ENCODE measurements around the gene PARN.
"Not testable (repeated sequence)": the region's sequence is repeated elsewhere in the genome, so short reads cannot be mapped to it uniquely, and the experiment has no call there.

Gene PARN, protein sequence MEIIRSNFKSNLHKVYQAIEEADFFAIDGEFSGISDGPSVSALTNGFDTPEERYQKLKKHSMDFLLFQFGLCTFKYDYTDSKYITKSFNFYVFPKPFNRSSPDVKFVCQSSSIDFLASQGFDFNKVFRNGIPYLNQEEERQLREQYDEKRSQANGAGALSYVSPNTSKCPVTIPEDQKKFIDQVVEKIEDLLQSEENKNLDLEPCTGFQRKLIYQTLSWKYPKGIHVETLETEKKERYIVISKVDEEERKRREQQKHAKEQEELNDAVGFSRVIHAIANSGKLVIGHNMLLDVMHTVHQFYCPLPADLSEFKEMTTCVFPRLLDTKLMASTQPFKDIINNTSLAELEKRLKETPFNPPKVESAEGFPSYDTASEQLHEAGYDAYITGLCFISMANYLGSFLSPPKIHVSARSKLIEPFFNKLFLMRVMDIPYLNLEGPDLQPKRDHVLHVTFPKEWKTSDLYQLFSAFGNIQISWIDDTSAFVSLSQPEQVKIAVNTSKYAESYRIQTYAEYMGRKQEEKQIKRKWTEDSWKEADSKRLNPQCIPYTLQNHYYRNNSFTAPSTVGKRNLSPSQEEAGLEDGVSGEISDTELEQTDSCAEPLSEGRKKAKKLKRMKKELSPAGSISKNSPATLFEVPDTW

DNA sequence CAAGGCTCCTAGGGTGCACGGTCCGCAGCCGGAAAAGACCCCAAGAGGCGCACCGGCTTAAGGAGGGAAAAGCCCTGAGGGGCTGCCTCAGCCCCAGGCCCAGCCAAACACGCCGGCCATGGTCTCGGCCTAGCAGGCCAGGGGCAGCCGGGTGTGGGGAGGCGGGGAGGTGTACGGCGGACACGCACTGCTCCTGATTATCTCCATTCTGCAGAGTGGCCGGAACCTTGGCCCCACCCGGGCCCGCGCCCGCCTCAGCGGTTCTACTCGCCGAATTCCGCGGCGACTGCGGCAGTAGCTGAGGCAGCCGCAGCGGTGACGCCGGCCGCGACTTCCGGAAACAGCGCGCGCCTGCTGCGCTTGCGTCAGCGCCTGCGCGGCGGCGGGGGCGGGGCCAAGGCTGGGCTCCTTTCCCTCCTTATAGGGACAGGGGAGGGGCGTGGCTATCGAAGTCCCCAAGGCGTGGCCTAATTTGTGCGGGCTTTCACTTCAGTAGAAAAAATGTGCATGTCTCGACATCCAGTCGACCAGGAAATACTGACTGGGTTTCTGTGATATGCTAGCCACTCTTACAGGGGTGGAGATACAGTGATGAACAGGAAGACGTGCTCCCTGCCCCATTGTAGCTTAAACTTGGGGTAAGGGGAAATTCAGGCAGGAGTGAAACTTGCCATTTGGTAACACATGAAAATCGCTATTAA lies at the start of gene PARN:
TSS of gene PARN (minus strand) at position 342 of the 701 bp plus-strand sequence. CDS start at position 207, 135 bp downstream.
- DNase-seq: peak; percentile 96

DNA sequence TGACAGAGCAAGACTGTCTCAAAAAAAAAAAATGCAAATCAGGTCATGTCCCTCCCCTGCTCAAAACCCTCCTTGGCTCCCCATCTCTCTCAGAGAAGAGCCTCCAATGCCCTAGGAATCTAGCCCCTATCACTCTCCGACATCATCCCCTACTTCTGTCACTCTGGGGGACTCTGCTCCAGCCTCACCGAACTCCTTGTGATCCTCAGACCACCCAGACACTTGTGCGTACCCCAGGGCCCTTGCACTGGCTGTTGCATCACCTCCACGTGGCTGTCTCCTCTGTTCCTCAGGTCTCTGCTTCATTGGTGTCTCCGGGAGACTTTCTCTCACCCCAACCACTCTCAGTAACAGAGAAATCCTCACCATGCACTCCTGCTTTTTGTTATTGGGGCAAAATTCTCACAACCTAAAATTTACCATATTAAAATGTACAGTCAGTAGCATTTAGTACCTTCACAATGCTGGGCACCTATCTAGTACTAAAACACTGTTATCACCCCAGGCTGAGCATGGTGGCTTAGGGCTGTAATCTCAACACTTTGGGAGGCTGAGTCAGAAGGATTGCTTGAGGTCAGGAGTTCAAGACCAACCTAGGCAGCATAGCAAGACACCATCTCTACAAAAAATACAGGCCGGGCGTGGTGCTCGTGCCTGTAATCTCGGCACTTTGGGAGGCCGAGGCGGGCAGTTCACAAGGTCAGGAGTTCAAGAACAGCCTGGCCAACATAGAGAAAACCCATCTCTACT lies 48.9 kb upstream of the PARN start:
- no peak for DNase-seq

DNA sequence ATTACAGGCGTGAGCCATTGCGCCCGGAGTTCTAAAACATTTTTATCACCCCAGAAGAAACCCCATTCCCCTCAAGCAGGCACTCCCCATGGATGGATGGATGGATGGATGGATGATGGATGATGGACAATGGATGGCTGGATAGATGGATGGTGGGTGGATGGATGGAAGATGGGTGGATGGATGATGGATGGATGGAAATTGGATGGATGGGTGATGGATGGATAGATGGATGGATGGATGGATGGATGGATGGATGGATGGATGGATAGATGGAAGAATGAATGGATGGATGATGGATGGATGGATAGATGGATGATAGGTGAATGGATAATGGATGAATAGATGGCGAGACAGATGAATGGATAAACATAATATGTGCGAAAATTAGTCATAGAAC lies 47.6 kb upstream of the PARN start:
- DNase-seq: no peak

DNA sequence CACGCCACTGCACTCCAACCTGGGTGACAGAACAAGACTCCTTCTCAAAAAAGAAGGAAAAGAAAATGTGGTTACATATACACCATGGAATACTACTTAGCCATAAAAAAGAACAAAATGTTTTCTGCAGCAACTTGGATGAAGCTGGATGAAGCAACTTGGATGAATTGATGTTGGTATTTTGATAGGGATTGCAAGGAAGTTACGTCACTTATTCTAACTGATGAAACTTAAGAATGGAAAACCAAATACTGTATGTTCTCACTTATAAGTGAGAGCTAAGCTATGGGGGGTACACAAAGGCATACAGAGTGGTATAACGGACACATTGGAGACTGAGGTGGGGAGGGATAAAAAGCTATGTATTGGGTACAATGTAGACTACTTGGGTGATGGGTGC lies 46.6 kb upstream of the PARN start:
- no peak for DNase-seq

DNA sequence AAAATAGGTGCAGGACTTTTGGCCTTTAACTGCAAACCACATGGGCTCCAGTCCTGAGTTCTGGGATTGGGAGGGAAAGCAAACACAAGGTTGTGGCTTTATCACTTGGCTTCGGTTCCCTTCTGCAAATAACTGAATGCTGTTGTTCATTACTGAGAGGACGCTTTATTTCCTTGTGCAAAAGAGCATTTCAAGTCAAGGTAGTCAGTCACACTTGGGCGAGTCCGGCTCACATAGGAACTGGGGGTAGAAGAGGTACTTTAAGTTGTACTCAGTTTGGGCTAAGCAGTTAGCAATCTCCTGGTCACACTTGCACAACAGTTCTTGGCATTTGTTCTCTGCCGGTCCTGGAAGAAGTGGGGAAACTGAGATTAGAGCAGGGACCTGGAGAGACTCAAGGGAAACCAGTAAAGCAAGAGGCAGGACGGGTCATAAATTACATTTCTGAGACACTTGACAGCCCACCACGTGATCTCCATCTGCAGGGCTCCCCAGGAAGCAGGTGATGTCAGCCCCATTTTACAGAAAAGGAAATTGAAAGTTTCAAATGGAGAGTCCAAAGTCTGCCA lies 42.4 kb upstream of the PARN start:
- DNase-seq: no peak

DNA sequence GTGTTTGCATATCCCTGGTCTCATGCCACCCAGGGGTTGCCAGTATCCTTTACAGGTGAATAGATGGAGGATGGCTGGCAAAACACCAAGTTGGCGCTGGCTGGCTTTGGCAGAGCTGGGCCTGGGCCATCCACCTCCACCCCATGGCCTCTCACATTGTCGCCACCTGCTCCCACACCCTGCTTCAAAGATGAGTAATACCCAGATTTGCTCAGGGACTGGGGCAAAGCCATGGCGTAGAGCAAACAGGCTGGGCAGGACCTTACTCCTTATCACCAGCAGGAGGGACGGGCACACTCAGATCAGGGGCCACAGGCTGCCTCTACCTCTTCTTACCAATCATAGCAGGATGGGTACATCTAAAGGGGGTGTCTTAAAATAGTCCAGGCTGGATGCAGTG lies 39.7 kb upstream of the PARN start:
- peak; percentile 46 for DNase-seq

DNA sequence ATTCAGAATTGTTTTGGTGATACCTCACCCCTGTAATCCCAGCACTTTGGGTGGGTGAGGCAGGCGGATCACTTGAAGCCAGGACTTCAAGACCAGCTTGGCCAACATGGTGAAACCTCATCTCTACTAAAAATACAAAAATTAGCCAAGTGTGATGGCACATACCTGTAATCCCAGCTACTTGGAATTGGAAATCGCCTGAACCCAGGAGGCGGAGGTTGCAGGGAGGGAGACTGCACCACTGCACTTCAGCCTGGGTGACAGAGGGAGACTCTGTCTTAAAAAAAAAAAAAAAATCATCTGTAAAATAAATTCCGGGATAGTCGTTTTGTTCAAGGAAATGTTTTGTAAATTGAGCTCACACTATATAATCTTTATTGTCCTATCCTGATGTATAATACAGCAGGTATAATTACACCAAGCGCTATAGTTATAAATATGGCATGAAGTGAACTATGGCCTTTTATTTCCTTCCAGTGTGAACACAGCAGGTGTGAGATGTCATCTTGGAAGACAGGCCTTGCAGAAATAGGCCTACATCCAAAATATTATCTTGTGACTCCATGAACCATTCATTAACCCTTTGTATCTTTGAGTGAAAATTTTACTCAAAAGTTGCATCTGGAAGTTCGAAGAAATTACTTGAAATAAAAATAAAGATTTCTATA lies 38.6 kb upstream of the PARN start:
- DNase-seq: no peak

DNA sequence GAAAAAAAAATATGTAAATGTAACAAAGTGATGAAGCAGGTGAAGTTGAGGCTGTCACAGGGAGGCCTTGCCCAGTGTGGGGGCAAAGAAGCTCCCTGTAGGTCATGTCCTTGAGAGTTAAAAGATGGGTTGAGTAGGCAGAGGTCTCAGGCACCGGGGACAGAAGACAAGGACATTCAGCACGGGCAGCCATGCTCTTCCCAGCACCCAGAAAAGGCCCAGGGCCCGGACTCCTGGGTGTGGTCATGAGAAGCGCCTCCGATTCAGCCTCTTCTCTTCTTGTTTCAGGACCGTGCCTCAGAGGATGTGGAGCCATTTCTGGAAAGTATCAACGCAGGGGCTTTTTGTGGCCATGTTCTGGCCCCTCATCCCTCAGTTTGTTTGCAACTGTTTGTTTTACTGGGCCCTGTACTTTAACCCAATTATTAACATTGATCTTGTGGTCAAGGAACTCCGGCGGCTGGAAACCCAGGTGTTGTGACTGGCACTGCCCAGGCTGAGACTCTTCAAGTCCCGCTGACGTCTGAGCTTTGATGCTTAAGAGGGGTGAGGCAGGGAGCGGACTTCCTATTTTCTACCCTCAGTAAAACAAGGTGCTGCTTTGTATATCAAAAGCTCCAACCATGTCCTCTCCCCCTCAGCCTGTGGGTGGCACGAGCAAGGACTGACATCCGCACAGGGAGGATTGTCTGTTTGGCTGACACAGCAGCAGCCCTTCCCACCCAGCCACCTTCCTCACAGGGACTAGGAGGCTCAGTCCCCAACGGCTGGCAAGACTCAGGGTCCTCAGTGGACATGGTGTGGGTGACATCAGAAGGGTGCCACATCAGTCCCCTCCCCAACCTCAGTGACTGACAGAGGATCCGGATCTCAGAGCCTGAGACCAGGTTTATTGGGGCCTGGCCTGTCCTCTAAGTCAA lies 37.5 kb upstream of the PARN start:
- DNase-seq: no peak

DNA sequence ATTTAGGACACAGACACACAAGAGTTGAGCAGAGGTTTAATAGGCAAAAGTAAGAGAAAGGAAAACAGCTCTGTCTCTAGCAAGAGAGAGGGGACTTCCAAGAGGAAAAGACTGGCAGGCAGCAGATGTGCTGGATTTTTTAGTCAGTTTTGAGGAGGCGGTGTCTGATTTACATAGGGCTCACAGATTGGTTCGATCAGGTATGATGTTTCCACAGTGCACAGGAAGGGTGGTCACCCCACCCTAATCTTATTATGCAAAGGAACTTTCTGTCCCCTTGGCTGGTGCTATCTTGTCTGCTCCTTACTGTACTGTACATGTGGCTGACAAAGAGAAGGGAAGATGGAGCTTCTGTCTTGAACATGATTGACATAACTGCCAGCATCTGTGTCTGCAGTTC lies 28.0 kb upstream of the PARN start:
- DNase-seq: no peak

DNA sequence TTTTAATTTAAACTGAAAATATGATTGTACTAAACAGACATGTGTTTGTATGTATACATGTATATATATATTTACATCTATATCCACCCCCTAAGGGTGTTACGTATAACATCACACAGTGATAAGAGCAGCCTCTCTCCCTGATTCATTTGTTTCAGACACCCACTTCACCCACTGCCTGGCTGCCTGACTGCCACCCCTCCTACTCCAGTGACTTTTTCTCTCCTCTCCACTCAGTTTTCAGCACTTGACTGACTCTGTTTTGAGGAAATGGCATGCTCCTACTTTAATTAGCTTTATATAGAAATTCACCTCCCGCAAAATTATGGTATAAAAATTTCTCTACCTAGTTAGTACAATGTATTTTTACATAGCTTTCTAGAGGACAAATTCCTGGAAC lies 22.7 kb upstream of the PARN start:
- no peak for DNase-seq

DNA sequence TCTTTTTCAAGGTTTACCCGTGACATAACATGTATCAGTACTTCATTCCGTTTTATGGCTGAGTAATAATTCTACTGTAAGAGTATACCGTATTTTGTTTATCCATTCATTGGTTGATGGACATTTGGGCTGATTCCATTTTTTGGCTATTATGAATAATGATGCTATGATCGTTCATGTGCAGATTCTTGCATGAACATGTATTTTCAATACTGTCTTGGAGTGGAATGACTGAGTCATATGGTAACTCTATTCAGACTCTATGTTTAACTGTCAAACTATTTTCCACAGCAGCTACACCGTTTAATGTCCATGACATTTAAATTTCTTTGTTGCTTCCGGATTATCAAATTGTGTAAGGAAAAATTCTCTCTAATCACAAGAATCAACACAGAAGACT lies 20.6 kb upstream of the PARN start:
- no peak for DNase-seq

DNA sequence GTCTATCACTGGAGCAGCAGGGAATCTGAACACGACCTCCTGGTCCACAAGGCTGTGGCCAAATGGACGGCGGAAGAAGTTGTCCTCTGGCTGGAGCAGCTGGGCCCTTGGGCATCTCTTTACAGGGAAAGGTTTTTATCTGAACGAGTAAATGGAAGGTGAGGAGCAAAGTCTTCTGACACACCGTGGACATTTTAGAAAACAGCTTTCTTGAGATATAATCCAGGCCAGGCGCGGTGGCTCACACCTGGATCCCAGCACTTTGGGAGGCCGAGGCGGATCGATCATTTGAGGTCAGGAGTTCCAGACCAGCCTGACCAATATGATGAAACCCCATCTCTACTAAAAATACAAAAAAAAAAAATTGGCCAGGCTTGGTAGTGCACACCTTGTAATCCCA lies 19.8 kb upstream of the PARN start:
- DNase-seq: no peak

DNA sequence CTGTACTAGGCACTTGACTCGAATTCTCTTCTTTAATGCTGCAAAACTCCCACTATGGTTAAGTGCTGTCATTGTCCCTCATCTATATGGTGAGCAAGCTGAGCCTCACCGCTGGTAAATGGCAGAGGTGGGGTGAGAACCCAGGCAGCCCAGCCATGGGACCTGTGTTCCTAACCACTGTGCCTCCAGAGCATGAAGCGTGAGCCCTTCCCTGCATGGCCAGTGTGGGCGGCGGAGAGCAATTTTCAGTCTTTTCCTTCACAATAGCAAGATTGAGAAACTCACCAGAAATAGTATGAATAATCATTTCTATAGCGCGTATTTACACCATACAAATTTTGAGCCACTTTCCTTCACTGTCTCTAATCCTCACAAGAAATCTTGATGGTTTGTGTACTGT lies 11.9 kb upstream of the PARN start:
- DNase-seq: no peak

DNA sequence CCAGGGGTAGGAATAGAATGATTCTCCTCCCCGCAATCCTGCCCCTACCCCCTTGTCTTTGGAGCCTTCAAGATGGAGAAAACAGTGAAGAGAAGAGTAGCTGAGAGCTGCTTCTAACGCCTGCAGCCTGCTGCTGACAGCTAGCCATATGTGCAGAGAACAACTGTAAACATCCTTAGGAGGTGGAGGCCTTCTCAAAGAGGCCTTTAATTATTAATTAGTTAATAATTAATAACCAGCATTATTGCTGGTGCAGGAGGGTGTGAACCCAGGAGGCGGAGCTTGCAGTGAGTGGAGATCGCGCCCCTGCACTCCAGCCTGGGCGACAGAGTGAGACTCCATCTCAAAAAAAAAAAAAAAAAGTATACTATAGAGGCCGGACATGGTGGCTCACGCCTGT lies 11.1 kb upstream of the PARN start:
- DNase-seq: no peak

DNA sequence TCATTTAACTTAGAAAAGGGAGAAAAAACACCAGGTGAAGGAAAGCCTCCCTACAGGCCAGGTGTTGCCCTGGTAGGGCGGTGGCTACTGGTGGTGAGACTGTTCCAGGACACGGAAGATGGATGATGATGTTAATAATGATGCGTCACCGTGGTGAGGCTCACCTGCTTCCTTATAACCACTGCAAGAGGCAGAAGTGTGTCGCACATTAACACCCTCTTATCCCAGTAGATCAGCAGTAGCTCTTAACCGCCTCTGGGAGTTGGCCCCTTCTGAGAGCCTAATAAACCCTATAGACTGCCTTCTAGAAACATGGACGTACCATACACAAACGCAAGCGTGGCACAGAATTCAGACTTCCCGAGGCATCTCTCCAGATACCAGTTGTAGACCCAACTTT lies 10.5 kb upstream of the PARN start:
- DNase-seq: no peak

DNA sequence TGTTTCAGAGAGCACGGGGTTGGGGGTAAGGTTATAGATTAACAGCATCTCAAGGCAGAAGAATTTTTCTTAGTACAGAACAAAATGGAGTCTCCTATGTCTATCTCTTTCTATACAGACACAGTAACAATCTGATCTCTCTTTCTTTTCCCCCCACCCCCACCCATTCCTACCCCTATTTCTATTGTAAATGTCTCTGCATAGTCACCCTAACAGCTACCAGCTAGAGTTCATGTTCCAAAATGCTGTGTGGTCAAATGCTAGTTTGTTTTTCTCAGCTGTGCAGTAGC lies 6.8 kb upstream of the PARN start:
- not testable (repeated sequence) for DNase-seq

DNA sequence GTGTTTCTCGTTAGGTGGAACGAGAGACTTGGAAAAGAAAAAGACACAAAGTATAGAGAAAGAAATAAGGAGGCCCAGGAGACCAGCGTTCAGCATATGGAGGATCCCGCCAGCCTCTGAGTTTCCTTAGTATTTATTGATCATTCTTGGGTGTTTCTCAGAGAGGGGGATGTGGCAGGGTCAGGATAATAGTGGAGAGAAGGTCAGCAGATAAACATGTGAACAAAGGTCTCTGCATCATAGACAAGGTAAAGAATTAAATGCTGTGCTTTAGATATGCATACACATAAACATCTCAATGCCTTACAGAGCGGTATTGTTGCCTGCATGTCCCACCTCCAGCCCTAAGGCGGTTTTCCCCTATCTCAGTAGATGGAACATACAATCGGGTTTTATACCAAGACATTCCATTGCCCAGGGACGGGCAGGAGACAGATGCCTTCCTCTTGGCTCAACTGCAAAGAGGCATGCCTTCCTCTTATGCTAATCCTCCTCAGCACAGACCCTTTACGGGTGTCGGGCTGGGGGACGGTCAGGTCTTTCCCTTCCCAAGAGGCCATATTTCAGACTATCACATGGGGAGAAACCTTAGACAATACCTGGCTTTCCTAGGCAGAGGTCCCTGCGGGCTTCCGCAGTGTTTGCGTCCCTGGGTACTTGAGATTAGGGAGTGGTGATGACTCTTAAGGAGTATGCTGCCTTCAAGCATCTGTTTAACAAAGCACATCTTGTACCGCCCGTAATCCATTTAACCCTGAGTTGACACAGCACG lies 6.3 kb upstream of the PARN start:
- DNase-seq: not testable (repeated sequence)

DNA sequence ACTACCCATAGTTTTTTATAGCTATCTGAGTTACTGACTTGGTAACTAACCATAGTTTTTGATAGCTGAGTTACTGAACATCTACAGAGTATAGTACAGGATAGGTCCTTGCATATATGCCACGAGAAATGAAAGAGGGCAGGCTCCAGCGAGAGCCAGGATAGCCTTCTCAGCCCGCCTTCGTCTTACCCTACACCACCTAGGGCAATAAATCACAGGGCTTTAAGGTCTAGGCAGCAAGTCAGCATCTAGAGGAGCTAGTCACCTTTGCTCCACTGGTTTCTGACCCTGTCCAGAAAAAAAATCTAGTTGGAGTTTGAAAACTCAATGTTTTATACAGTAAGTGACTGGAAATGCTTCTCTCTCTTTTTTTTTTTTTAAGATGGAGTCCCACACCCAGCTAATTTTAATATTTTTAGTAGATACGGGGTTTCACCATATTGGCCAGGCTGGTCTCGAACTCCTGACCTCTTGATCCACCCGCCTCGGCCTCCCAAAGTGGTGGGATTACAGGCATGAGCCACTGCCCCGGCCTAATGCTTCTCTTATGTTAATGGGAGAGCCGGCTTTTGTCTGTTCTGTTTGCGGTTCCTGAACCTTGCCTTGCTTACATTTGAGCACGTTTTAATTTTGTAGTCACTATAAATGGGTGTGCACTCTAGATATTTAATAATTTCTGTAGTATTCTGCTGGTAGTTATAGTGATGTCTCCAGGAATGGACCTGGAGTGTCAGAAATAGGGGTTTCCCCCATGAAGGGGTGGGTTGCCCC lies 5.5 kb upstream of the PARN start:
- DNase-seq: no peak

DNA sequence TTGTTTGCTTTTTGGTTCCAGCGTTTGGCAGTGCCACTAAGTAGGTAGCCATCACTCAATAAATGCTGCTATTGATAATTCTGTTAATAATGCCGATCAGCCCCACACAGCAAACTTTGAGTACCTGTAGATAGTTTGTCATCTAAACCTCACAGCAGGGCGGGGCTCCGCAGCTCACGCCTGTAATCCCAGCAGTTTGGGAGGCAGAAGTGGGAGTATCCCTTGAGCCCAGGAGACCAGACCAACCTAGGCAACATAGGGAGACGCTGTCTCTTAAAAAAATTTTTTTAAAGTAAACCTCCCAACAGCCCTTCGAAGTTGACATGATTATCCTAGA lies 4.3 kb upstream of the PARN start:
- no peak for DNase-seq
